Mucosa of gallbladder (tissue), 1 donor: ENCODE measurements around the gene ISCA1. TPM values are rescaled to one million over a fixed set of nuclear protein-coding genes. Genes with fewer than 3 reads are reported as not detected.

Experiments
- DNase-seq: peaks from one replicate; pipeline ENCODE4 v3.0.0-alpha.2; 2020; ENCODE audit warnings: low spot score
- total RNA-seq: library from RNA; stranded (reverse); gene quantifications from one replicate; pipeline ENCODE4 v1.2.1, GENCODE V29; 2021
- donor health status: DM: no; HTN: no; CAD: no.

ISCA1 gene
- total RNA-seq, 1 donor from 2014 or later: 34.6 TPM

GRCh38 chr9:86222667-86223066, 59.7 kb downstream of the ISCA1 start:
- DNase-seq: no peak

GRCh38 chr9:86219606-86220005, 62.7 kb downstream of the ISCA1 start:
- DNase-seq: no peak

- no peak for DNase-seq
These were observed 65.1 kb downstream of the ISCA1 start for GRCh38 chr9:86217076-86217755.

Other genes with a start within 250 kb of the ISCA1 start
- gene GOLM1, start 183.0 kb downstream of the ISCA1 start, total RNA-seq: 298 TPM
- gene C9orf153, start 22.9 kb downstream of the ISCA1 start, total RNA-seq: 0.23 TPM
- 25.1 TPM for gene TUT7, start 71.9 kb upstream of the ISCA1 start, total RNA-seq